Measurements from ENCODE around the gene ZMYND10.

- TF ChIP-seq CTCF (IDR thresholded peaks at IDR 0.05; ENCODE audit: extremely low read depth in 1 of 2, insufficient read depth in 1 of 2, low read depth in 1 of 2, low read length in 2 of 2) (no peak), EZH2 (IDR thresholded peaks at IDR 0.05; ENCODE audit: borderline replicate concordance, low read depth, low read length, severe bottlenecking) (no peak), POLR2AphosphoS5 (IDR thresholded peaks at IDR 0.05; ENCODE audit: insufficient read depth, low read depth, low read length) (no peak), MYC (IDR thresholded peaks at IDR 0.05; ENCODE audit: low read depth, low read length) (no peak), POLR2A (IDR thresholded peaks at IDR 0.05; ENCODE audit: low read depth, low read length) (no peak), JUN (IDR thresholded peaks at IDR 0.05; ENCODE audit: borderline replicate concordance, insufficient read depth, insufficient read length, low read depth) (no peak), FOS (IDR thresholded peaks at IDR 0.05; ENCODE audit: borderline replicate concordance, insufficient read depth, low read length) (no peak)
Observed at GRCh38 chr3:50327129-50327528, 18.4 kb downstream of the ZMYND10 start.

All from endothelial cell of umbilical vein (primary cell).